ENCODE results near the gene ZBTB11.

The ZBTB11 gene

GRCh38 chr3:101646726-101647125 is 30.2 kb downstream of the ZBTB11 start:
- TF ChIP-seq POLR2AphosphoS5 (IDR thresholded peaks at IDR 0.05; ENCODE audit: low read depth) (no peak), REST (IDR thresholded peaks at IDR 0.05; ENCODE audit: insufficient replicate concordance, low read depth) (no peak), GABPA (IDR thresholded peaks at IDR 0.05; ENCODE audit: low read depth) (no peak), CTCF (IDR thresholded peaks at IDR 0.05; ENCODE audit: insufficient read depth, low read length) (no peak), SPI1 (IDR thresholded peaks at IDR 0.05; ENCODE audit: borderline replicate concordance, low read depth) (no peak)
- DNase-seq (ENCODE audit: low read depth in 1 of 2, low spot score in 1 of 2), result no peak
- Histone ChIP-seq H3K27me3 (ENCODE audit: insufficient read depth, poor library complexity, severe bottlenecking) (no peaks in the 10 kb centered on the region), H3K4me3 (replicated peaks; ENCODE audit: insufficient read depth, low read length) (no peak overlapping the region), H3K27ac (replicated peaks) (no peak overlapping the region)

GRCh38 chr3:101643861-101644613 is 32.9 kb downstream of the ZBTB11 start:
- no peak overlapping the region for H3K27ac ChIP-seq (replicated peaks)
- TF ChIP-seq SPI1 (IDR thresholded peaks at IDR 0.05; ENCODE audit: borderline replicate concordance, low read depth) (no peak), CTCF (IDR thresholded peaks at IDR 0.05; ENCODE audit: insufficient read depth, low read length) (no peak)
- H3K27me3 ChIP-seq (ENCODE audit: insufficient read depth, poor library complexity, severe bottlenecking), result no peaks in the 10 kb centered on the region
- peak in 1 of 2 experiments; percentile 7 for DNase-seq (ENCODE audit: low read depth in 1 of 2, low spot score in 1 of 2)
- no peak overlapping the region for H3K4me3 ChIP-seq (replicated peaks; ENCODE audit: insufficient read depth, low read length)

GRCh38 chr3:101643009-101643844 is 33.7 kb downstream of the ZBTB11 start:
- H3K27me3 ChIP-seq (ENCODE audit: insufficient read depth, poor library complexity, severe bottlenecking), result no peaks in the 10 kb centered on the region
- DNase-seq (ENCODE audit: low read depth in 1 of 2, low spot score in 1 of 2), result no peak
- no peak overlapping the region for H3K27ac ChIP-seq (replicated peaks)
- H3K4me3 ChIP-seq (replicated peaks; ENCODE audit: insufficient read depth, low read length), result no peak overlapping the region
- TF ChIP-seq GABPA (IDR thresholded peaks at IDR 0.05; ENCODE audit: low read depth), result no peak
- no peak for TF ChIP-seq SPI1 (IDR thresholded peaks at IDR 0.05; ENCODE audit: borderline replicate concordance, low read depth)
- TF ChIP-seq POLR2AphosphoS5 (IDR thresholded peaks at IDR 0.05; ENCODE audit: low read depth), result no peak
- no peak for TF ChIP-seq REST (IDR thresholded peaks at IDR 0.05; ENCODE audit: insufficient replicate concordance, low read depth)
- no peak for TF ChIP-seq CTCF (IDR thresholded peaks at IDR 0.05; ENCODE audit: insufficient read depth, low read length)
